HG03045 (cell line): ENCODE data around the gene IL6.

Experiments
- ATAC-seq: cut with Tn5 transposase; IDR thresholded peaks from one replicate; pipeline ENCODE4 v1.9.1; 2021; ENCODE audit warnings: mild to moderate bottlenecking, moderate library complexity; ENCODE audit not compliant: unreplicated experiment

Gene IL6

DNA sequence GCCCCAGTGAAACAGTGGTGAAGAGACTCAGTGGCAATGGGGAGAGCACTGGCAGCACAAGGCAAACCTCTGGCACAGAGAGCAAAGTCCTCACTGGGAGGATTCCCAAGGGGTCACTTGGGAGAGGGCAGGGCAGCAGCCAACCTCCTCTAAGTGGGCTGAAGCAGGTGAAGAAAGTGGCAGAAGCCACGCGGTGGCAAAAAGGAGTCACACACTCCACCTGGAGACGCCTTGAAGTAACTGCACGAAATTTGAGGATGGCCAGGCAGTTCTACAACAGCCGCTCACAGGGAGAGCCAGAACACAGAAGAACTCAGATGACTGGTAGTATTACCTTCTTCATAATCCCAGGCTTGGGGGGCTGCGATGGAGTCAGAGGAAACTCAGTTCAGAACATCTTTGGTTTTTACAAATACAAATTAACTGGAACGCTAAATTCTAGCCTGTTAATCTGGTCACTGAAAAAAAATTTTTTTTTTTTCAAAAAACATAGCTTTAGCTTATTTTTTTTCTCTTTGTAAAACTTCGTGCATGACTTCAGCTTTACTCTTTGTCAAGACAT, 574 bp upstream of the IL6 start:
- ATAC-seq, result peak; percentile 80

DNA sequence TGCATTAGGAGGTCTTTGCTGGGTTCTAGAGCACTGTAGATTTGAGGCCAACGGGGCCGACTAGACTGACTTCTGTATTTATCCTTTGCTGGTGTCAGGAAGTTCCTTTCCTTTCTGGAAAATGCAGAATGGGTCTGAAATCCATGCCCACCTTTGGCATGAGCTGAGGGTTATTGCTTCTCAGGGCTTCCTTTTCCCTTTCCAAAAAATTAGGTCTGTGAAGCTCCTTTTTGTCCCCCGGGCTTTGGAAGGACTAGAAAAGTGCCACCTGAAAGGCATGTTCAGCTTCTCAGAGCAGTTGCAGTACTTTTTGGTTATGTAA, 675 bp downstream of the IL6 start:
- no peak for ATAC-seq

- ATAC-seq, result no peak
These were observed 1.5 kb downstream of the IL6 start for GRCh38 chr7:22728401-22729029.

DNA sequence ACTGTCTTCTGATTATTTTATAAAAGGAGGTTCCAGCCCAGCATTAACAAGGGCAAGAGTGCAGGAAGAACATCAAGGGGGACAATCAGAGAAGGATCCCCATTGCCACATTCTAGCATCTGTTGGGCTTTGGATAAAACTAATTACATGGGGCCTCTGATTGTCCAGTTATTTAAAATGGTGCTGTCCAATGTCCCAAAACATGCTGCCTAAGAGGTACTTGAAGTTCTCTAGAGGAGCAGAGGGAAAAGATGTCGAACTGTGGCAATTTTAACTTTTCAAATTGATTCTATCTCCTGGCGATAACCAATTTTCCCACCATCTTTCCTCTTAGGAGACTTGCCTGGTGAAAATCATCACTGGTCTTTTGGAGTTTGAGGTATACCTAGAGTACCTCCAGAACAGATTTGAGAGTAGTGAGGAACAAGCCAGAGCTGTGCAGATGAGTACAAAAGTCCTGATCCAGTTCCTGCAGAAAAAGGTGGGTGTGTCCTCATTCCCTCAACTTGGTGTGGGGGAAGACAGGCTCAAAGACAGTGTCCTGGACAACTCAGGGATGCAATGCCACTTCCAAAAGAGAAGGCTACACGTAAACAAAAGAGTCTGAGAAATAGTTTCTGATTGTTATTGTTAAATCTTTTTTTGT, 2.3 kb downstream of the IL6 start:
- ATAC-seq, result no peak

DNA sequence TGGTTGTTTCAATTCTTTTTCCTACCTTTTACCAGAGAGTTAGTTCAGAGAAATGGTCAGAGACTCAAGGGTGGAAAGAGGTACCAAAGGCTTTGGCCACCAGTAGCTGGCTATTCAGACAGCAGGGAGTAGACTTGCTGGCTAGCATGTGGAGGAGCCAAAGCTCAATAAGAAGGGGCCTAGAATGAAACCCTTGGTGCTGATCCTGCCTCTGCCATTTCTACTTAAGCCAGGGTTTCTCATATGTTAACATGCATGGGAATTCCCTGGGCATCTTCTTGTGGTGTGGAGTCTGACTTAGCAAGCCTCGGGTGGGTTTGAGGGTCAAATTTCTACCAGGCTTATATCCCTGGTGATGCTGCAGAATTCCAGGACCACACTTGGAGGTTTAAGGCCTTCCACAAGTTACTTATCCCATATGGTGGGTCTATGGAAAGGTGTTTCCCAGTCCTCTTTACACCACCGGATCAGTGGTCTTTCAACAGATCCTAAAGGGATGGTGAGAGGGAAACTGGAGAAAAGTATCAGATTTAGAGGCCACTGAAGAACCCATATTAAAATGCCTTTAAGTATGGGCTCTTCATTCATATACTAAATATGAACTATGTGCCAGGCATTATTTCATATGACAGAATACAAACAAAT, 3.2 kb downstream of the IL6 start:
- no peak for ATAC-seq

DNA sequence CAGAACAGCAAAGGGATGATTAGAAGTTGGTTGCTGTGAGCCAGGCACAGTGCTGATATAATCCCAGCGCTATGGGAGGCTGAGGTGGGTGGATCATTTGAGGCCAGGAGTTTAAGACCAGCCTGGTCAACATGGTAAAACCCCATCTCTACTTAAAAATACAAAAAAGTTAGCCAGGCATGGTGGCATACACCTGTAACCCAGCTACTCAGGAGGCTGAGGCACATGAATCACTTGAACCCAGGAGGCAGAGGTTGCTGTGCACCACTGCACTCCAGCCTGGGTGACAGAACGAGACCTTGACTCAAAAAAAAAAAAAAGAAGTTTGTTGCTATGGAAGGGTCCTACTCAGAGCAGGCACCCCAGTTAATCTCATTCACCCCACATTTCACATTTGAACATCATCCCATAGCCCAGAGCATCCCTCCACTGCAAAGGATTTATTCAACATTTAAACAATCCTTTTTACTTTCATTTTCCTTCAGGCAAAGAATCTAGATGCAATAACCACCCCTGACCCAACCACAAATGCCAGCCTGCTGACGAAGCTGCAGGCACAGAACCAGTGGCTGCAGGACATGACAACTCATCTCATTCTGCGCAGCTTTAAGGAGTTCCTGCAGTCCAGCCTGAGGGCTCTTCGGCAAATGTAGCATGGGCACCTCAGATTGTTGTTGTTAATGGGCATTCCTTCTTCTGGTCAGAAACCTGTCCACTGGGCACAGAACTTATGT, 4.1 kb downstream of the IL6 start:
- no peak for ATAC-seq

DNA sequence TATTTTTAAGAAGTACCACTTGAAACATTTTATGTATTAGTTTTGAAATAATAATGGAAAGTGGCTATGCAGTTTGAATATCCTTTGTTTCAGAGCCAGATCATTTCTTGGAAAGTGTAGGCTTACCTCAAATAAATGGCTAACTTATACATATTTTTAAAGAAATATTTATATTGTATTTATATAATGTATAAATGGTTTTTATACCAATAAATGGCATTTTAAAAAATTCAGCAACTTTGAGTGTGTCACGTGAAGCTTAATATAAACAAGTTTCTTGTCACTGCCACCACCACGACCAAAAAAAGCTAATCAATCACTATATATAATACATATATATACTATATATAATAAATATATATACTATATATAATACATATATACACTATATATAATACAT, 4.8 kb downstream of the IL6 start:
- no peak for ATAC-seq

DNA sequence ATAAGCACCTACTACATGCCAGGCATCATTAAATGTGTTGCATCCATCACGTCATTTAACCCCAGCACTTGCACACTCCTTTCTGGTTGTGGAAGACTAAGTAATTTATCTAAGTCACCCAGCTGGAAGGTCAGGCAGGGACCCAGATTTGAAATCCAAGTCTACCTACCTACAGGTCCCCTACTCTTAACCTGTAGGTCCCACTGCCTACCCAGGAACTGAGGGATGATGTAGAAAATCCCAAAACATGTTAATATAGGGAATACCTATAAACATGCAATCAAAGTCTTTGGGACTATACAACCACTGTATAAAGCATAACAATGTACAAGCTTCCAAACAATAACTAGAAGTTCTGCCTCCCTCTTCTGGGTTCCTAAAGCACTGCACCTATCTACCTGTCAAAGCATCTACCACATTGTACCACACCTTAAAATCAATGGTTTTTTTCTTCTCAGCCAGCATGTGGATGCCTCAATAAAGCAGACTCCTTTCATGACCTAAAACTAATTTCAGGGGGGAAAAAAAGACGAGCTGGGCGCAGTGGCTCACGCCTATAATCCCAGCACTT, 5.6 kb downstream of the IL6 start:
- ATAC-seq, result no peak

GRCh38 chr7:22733761-22734160, 6.8 kb downstream of the IL6 start:
- peak; percentile 42 for ATAC-seq

GRCh38 chr7:22743014-22743413, 16.0 kb downstream of the IL6 start:
- no peak for ATAC-seq

- ATAC-seq, result no peak
These were observed 24.3 kb downstream of the IL6 start for GRCh38 chr7:22751341-22751740.

- ATAC-seq, result no peak
These were observed 30.5 kb downstream of the IL6 start for GRCh38 chr7:22757338-22757994.

GRCh38 chr7:22758576-22758975, 31.6 kb downstream of the IL6 start:
- ATAC-seq, result no peak

DNA sequence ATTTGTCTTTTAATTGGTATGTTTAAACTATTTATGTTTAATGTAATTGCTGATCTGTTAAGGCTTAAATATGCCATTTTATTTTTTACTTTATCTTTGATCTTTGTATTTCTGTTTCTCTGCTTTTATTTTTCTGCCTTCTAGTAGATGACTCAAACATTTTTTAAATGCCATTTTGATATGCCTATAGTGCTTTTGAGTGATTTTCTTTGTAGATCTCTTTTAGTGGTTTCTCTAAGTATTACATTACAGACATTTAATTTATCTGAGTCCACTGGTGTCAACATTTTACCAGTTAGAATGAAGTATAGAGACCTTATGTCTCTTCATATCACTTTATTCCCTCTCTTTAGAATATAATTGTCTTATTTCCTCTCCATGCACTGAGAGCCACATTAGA, 32.7 kb downstream of the IL6 start:
- no peak for ATAC-seq

DNA sequence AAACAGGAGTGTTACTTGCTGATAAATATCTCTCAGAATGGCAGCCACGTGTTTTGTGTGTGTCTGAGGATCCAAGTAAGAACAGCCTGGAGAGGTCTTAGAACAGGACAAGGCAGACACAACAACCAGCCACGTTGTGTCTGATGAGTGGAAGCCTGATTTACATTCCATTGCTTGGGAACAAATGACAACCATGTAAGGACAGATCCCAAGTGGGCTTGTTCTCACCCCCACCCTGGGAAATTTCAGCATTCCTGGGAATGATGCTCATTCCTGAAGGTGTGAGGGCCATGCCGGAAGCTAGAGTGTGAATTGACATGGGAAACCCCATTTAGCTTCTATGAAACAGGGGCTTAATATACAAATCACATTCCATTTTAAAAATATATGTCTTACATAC, 35.9 kb downstream of the IL6 start:
- no peak for ATAC-seq

- ATAC-seq, result peak; percentile 56
These were observed 38.6 kb downstream of the IL6 start for GRCh38 chr7:22765609-22766008.

DNA sequence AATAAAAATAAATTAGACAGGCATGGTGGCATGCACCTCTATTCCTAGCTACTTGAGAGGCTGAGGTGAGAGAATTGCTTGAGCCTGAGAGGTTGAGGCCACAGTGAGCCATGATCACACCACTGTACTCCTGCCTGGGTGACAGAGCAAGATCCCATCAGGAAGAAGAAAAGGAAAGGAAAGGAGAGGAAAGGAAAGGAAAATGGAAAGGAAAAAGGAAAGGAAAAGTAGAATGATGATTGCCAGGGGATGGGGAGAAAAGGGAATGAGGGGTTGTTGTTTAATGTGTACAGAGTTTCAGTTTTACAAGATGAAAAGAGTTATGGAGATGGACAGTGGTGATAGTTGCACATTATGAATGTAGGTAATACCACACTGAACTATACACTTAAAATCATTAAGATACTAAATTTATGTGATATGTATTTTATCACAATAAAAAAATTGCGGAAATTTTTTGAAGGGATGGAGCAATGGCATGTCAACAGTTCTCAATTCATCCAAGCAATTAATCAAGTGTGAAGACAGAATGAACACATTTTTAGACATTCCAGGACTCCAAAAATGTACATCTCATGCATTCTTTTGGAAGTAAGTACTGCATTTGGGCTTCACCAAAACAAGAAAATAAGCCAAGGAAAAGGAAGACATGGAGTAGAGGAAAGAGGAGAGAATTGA, 44.3 kb downstream of the IL6 start:
- no peak for ATAC-seq

- no peak for ATAC-seq
These were observed 44.9 kb downstream of the IL6 start for GRCh38 chr7:22771872-22772228.

- ATAC-seq, result no peak
These were observed 45.9 kb downstream of the IL6 start for GRCh38 chr7:22772885-22773284.

DNA sequence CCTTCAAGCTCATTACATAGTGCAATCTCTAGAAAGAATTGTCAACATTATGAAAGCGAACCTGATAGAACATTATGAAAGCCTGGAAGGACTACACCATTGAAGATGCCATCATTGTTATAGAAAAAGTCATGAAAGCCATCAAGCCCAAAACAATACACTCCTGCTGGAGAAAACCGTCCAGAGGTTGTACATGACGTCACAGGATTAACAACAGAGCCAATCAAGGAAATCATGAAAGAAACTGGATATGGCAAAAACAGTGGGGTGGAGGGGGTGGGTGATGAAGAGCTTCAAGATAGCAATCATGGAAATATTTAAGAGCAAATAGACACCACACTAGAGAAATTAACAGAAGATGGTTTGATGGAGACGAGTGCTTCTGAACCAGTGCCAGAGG, 50.0 kb downstream of the IL6 start:
- ATAC-seq, result no peak
